SK-N-MC (cell line): ENCODE results near the gene KRT12.
"Not testable (repeated sequence)": the region's sequence is repeated elsewhere in the genome, so short reads cannot be mapped to it uniquely, and the experiment has no call there.

ENCODE experiments used
- DNase-seq: peaks from one replicate; pipeline ENCODE4 v3.0.0-alpha.2; 2011; ENCODE audit warnings: low read depth, low spot score
- H3K27ac ChIP-seq: fragments of 200-600 bp; sonication (generic); 2 replicates; pipeline ENCODE4 v1.5.1; 2016; ENCODE audit warnings: mixed run types
- H3K36me3 ChIP-seq: fragments of 200-600 bp; sonication (generic); 2 replicates; pipeline ENCODE4 v1.6.1; 2017; ENCODE audit warnings: antibody characterized with exemption, low read length, mixed read lengths; ENCODE audit not compliant: insufficient read depth
- H3K4me3 ChIP-seq: fragments of 200-600 bp; sonication (generic); 2 replicates; pipeline ENCODE4 v1.5.1; 2016
- H3K9ac ChIP-seq: fragments of 200-600 bp; sonication (generic); 2 replicates; pipeline ENCODE4 v1.8.0; 2017; ENCODE audit warnings: mixed run types, mixed read lengths; ENCODE audit not compliant: insufficient read length
- H3K9me3 ChIP-seq: fragments of 200-600 bp; sonication (generic); 2 replicates; pipeline ENCODE4 v1.6.1; 2017; ENCODE audit warnings: low read depth, mild to moderate bottlenecking, antibody characterized with exemption, low read length, moderate library complexity, mixed read lengths
- EZH2 ChIP-seq: fragments of 200-600 bp; sonication (generic); IDR thresholded peaks from one replicate; pipeline ENCODE4 v1.6.1; 2017; ENCODE audit warnings: antibody characterized with exemption
- FOXP2 ChIP-seq: optimal IDR thresholded peaks from 2 replicates; pipeline ENCODE3; 2011; ENCODE audit warnings: mild to moderate bottlenecking, moderate library complexity; ENCODE audit not compliant: insufficient read depth; ENCODE audit errors: extremely low read length, control extremely low read depth
- POLR2AphosphoS5 ChIP-seq: IDR thresholded peaks from 2 replicates; pipeline ENCODE4 v1.6.1; 2012; ENCODE audit warnings: mild to moderate bottlenecking, low read depth, low read length, borderline replicate concordance

The KRT12 gene

GRCh38 chr17:40873255-40873654, 6.2 kb upstream of the KRT12 start:
- TF ChIP-seq FOXP2, result no peak
- no peak for TF ChIP-seq EZH2
- no peak for TF ChIP-seq POLR2AphosphoS5
- H3K9ac ChIP-seq, result no peak overlapping the region
- peak overlapping the region; percentile 74 for H3K27ac ChIP-seq
- H3K36me3 ChIP-seq, result no peaks in the 10 kb centered on the region
- H3K4me3 ChIP-seq, result no peak overlapping the region
- no peaks in the 10 kb centered on the region for H3K9me3 ChIP-seq
- DNase-seq, result no peak

DNA sequence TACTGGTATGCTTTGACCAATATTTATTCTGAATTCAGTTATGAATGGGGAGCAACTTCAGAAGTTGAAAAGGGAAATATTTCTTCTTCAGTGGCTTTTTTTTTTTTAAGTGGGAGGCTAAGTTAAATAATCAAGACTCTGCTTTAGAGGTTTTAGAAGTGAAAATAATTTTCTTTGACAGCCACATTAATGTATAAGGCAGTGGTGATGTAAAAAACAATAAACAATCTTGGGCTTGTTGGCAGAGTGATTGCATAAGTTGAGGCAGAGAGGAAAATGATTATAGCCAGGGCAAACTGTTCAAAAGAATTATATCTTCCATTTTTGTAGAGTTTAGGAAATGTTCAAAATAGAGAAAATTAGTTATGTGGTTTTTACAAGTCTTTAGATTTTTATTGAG, 5.4 kb upstream of the KRT12 start:
- TF ChIP-seq EZH2 (no peak), POLR2AphosphoS5 (no peak), FOXP2 (no peak)
- Histone ChIP-seq H3K9me3 (no peaks in the 10 kb centered on the region), H3K4me3 (no peak overlapping the region), H3K36me3 (no peaks in the 10 kb centered on the region), H3K27ac (peak overlapping the region; percentile 74; the same call in 1 of the 2 replicates), H3K9ac (peak overlapping the region; percentile 29)
- no peak for DNase-seq

DNA sequence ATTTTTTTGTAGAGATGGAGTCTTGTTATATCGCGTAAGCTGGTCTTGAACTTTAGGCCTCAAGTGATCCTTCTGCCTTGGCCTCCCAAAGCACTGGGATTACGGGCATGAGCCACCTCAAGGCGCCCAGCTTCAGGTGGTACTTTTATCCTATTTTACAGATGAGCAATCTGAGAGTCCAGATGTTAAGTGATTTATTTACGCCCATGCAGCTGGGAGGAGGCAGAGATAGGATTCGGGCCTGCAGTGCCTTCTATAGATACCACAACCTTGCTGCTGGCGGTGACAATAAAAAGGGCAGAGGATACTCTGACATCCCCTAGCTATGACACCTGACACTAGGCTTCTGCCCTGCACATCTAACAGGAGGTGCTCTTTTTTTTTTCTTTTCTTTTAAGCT, 4.3 kb upstream of the KRT12 start:
- no peak for DNase-seq
- Histone ChIP-seq H3K27ac (no peak overlapping the region), H3K4me3 (no peak overlapping the region), H3K9me3 (no peaks in the 10 kb centered on the region), H3K9ac (no peak overlapping the region), H3K36me3 (no peaks in the 10 kb centered on the region)
- TF ChIP-seq POLR2AphosphoS5 (no peak), FOXP2 (no peak), EZH2 (no peak)

GRCh38 chr17:40870136-40870535, 3.1 kb upstream of the KRT12 start:
- Histone ChIP-seq H3K4me3 (no peak overlapping the region), H3K9me3 (no peaks in the 10 kb centered on the region), H3K36me3 (no peaks in the 10 kb centered on the region; the same call in 1 of the 2 replicates), H3K9ac (no peak overlapping the region), H3K27ac (no peak overlapping the region)
- TF ChIP-seq EZH2 (no peak), FOXP2 (no peak), POLR2AphosphoS5 (no peak)
- no peak for DNase-seq

DNA sequence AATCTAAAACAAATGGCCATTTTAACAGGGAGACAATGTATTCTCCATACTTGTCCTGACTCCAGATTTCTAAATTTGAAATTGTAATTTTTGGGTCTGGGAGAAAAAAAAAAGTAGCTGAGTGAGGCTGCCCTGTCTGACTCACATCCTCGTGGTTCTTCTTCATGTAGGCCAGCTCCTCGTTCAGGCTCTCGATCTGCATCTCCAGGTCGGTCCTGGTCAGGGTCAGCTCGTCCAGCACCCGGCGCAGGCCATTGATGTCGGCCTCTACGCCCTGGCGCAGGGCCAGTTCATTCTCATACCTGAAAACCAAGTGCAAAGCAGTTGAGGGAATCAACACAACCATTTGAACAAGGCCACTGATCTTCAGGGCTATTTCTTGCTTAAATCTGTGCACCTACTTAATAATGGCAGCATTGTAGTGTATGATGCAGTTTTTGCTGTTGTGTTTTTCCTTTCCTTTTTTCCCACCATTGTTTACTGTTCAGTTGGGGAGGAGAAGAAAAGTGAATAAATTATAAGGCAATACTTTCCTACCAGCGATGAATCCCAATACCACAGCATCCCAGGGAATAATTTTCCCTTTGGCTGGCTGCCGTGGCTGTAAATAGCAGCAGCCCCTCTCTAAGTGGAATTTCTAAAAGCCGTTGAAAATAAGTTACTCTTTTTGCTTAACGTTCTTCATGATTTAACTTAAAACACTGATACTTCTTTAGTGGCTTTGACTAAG, 2.2 kb downstream of the KRT12 start:
- DNase-seq, result no peak
- Histone ChIP-seq H3K9me3 (no peaks in the 10 kb centered on the region), H3K9ac (peak overlapping the region; percentile 54), H3K27ac (peak overlapping the region; percentile 52; the same call in 1 of the 2 replicates), H3K4me3 (peak overlapping the region; percentile 70), H3K36me3 (peaks cover 25% of the 10 kb centered on the region)
- TF ChIP-seq POLR2AphosphoS5 (no peak), FOXP2 (no peak)

- DNase-seq, result no peak
These were observed 3.9 kb downstream of the KRT12 start for GRCh38 chr17:40862985-40863733.

DNA sequence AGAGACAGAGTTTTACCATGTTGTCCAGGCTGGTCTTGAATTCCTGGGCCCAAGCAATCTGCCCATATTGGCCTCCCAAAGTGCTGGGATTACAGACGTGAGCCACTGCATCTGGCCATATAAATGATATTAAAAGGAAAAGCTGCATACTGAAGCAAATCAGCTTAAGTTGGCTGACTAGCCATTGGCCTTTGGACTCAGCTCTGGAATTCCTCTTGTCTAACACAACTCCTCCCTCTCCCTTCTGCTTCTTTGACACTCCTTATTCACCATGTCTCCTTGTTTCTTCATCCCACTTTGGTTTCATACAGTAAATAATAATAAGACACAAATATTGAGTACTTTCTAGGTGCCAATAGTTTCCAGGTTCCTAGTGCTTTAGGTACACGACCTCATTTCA, 7.5 kb downstream of the KRT12 start:
- TF ChIP-seq POLR2AphosphoS5, result no peak
- no peak for TF ChIP-seq EZH2
- TF ChIP-seq FOXP2, result no peak
- H3K36me3 ChIP-seq, result peaks cover 25% of the 10 kb centered on the region
- H3K9me3 ChIP-seq, result no peaks in the 10 kb centered on the region
- no peak overlapping the region for H3K4me3 ChIP-seq
- DNase-seq, result no peak
- H3K9ac ChIP-seq, result no peak overlapping the region
- peak overlapping the region; percentile 99 for H3K27ac ChIP-seq

More at GRCh38 chr17:40862985-40863733, 3.9 kb downstream of the KRT12 start:
- Histone ChIP-seq H3K27ac (0 out of 2 replicates have a peak overlapping the region, but pooled peaks have one; percentile 19), H3K9ac (no peak overlapping the region), H3K4me3 (no peak overlapping the region), H3K9me3 (no peaks in the 10 kb centered on the region), H3K36me3 (peaks cover 25% of the 10 kb centered on the region)
- no peak for TF ChIP-seq EZH2
- no peak for TF ChIP-seq POLR2AphosphoS5
- TF ChIP-seq FOXP2, result no peak

GRCh38 chr17:40858667-40859066, 8.4 kb downstream of the KRT12 start:
- H3K27ac ChIP-seq, result peak overlapping the region; percentile 99
- DNase-seq, H3K9me3 ChIP-seq: not testable (repeated sequence)
- H3K4me3 ChIP-seq, result 0 out of 2 replicates have a peak overlapping the region, but pooled peaks have one; percentile 8
- H3K36me3 ChIP-seq, result peaks cover 25% of the 10 kb centered on the region
- H3K9ac ChIP-seq, result peak overlapping the region; percentile 3

GRCh38 chr17:40857535-40857934, 9.5 kb downstream of the KRT12 start:
- Histone ChIP-seq H3K36me3 (peaks cover 14% of the 10 kb centered on the region), H3K9ac (peak overlapping the region; percentile 80), H3K9me3 (no peaks in the 10 kb centered on the region), H3K27ac (peak overlapping the region; percentile 99), H3K4me3 (peak overlapping the region; percentile 63)
- DNase-seq, result peak; percentile 83
- no peak for TF ChIP-seq EZH2
- no peak for TF ChIP-seq POLR2AphosphoS5
- TF ChIP-seq FOXP2, result no peak
